Lung microvascular endothelial cell (primary cell): Measurements from ENCODE around the gene KLK8. TPM values are rescaled to one million over a fixed set of nuclear protein-coding genes. Genes with fewer than 3 reads are reported as not detected.
"Not testable (repeated sequence)": the region's sequence is repeated elsewhere in the genome, so short reads cannot be mapped to it uniquely, and the experiment has no call there.

ENCODE experiments used
- DNase-seq, 2 donors: peaks; one replicate each; pipeline versions ENCODE4 v3.0.0 to v3.0.0-alpha.2; 2010; ENCODE audit warnings: low read depth in 2 of 2
- total RNA-seq: library from RNA; depleted of rRNA; stranded (reverse); fragments of >200 nt; gene quantifications from 2 replicates; pipeline ENCODE4 v1.2.1, GENCODE V29; 2014

The KLK8 gene
- total RNA-seq, 1 donor from 2014 or later: not detected

DNA sequence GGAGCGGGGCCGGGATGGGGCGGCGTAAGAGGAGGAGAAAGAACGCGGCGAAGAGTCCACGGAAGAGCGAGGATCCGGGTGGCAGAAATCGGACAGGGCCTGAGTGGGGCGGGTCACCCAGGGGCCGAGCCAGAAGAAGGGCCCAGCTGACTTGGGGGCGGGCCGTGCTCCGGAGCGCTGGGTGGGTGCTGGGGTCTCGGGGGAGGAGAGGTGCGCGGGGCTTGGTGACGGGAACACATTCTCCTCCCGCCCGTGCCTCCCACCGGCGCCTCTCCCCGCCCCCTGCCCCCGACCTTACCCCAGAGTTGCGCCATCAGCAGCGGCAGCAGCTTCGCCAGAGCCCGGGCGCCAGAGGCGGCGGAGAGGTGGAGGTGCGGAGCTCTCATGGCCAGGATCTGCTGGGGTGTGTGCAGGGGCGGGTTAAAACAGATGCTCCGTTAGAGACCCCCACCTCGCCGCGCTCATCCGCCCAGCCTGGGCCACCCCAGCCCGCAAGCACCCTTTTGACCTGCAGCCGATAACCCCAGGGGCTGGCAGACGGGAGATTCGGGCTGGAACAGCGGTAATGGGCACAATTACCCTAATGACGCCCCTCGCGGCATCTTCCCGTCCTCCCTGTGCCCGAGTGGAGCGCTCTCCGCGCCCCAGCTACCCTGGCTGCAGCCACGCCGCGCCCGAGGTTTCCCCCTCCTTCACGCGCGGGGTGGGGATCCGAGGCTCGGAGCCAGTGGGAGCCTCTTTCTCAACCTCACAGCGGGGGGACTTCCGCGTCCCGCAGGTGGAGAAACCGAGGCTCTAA, 17.5 kb upstream of the KLK8 start:
- DNase-seq: no peak

DNA sequence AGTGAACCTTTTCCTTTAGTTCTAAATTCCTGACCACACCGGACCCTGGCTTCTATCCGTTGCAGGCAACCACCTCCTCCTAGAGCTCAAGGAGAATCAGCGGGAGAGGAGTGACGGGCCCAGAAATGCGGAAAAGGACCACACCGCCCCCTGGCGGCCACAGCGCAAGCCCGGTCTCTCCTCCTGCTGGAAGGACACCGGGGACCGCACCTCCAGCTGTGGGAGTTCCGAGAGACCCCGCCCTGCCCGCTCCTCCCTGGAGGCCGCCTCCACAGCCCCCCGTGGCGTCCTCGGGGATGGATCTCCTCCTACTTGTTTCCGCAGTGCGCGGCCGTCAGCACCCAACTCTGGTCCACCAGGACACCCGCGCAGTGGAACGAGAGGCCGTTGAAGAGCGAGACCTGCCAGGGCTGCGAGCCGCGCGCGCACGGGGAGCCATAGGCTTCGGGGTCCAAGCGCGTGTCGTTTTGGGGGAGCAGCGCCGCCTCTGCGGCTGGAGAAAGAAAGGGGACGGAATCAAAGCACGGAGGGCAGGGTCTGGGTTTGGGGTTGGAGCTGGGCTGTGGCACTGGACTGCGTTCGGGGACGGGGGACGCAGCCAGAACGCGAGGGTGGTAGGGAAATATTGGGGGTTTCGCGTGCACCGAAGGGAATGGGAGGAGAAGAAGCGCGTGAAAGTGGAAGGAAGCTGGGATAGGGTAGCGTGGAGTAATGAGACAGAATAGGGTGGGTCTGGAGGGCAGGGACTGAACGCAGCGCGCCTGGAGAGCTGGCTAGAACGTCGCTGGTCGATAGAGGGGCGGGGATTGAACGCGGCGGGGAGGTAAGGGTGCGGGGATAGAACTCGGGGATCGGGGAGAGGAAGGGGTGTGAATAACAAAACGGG, 15.6 kb upstream of the KLK8 start:
- DNase-seq: peak; percentile 38 to 48

DNA sequence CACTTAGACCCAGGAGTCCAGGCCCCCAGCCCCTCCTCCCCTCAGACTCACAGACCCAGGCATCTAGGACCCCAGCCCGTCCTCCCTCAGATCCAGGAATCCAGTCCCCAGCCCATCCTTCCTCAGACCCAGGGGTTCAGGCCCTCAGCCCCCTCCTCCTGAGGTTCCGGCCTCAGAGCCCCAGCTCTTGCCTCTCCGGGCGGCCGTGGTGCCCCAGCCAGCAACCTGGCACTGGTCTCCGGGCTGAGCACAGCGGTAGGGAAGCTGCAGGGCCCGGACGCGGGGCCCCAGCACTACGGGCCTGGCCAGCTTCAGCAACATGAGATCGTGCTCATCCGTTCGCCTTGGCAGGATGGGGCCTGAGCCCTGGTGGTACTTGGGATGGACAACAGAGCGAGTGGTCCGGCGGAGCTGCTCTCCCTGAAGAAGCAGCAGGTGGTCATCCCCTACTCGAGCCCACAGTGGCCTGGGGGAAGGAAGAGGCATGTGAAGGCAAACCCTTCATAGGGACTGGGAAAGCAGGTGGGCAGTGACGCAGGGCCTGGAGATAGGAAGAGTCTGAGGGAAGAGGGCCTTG, 14.4 kb upstream of the KLK8 start:
- DNase-seq: no peak

DNA sequence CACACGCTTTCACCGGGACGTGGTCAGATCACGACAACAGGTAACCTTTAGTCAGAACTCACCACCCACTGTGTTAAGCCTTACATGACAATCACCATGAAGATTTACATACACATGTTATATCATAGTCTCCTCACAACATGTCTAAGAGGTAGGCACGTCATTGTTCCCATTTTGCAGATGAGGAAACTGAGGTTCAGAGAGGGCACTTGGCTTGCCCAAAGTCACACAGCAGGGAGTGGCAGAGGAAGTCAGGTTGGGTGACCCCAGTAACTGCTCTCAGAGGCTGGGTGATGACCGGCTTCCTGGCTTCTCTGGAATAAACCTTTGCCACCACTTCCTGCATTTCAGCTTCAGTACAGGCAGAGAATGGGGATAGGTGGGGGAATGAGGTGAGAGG, 12.8 kb upstream of the KLK8 start:
- no peak for DNase-seq

DNA sequence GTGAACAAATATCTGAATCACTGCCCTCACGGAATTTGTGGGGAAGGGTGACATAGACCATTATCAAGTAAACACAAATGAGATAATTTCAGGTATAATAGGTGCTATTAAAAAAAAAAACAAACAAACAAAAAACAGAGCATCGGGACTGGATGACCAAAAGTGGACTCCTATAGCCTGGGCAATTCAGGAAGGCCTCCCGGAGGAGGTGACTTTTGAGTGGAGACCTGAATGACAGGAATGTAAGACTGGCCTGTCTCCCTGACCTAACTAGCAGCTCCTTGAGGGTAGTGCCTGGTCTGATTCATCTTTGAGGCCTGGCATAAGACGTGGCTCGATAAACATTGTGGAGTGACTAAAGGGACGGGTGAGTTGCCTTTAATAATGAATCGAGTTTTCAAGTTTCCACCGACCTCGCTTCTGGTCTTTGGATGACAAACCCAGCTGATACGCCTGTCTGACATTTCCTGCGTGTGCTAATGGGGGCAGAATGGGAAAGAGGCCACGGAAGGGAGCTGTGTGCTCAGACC, 11.3 kb upstream of the KLK8 start:
- no peak for DNase-seq

DNA sequence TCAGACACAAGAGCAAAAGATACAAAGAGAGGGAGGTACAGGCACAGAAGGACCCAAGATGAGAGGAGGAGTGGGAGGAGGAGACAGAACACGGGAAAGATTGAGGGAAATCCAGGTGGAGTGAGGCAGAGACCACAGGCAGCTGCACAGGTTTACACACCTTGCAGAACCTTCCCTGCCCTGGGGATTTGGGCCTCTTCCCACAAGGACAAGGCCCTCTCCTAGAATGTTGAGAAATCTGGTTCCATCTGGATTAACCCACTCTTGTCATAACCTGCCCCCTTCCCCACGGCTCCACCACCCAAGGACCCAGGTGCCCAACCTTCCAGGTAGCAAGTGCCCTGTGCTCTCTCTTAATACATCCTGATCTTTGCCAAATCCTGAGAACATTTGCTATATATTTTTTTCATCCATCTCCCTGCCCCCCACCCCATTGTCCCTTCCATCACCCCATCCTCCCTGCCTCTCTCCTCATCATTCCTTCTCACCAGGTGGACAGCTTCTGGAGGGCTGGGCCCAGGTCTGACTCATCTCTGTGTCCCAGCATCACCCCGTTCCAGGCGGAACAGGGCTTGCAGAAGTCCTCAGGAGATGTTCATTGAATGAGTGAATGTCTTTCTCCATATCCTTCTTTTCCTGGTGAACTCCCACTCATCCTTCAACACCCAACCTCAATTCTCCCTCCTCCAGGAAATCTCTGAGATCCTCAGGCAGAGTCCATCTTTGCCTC, 8.8 kb upstream of the KLK8 start:
- no peak for DNase-seq

DNA sequence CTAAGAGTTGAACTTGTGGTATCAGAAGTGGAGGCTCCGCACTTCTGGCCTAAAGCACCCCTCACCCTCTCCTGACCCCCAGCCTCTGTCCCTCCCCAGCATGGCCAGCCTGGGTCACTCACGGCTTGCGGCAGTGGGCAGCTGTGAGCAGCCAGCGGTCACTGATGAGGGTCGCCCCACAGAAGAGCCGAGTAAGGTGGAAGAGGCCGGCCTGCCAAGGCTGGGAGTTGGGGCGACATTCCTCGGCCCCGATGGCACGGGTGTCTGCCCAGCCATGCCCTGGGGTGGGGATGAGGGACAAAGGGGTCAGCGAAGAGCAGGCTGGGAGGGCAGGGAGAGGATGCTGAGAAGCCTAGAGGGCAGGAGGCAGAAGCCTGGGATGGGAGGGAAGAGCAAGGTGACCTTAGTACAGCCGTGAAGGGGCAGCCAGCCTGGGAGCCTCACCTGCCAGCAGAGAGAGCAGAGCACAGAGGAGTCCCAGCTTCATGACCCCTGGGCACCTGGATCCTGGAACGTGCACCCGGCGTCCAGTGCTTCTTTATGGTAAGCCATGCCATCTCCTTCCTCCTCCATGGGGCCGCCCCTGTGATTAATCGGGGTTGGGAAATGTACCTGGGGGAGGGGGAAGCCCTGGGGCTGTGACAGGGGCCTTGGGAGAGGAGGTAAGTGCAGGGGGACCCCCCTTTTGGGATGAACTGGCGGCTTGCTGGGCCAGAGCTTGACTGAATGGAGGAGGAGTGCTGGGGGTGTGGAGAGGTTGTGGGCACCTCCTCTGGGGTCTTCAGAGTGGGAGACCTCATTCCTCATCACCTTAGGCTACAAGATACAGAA, 7.9 kb upstream of the KLK8 start:
- no peak for DNase-seq

DNA sequence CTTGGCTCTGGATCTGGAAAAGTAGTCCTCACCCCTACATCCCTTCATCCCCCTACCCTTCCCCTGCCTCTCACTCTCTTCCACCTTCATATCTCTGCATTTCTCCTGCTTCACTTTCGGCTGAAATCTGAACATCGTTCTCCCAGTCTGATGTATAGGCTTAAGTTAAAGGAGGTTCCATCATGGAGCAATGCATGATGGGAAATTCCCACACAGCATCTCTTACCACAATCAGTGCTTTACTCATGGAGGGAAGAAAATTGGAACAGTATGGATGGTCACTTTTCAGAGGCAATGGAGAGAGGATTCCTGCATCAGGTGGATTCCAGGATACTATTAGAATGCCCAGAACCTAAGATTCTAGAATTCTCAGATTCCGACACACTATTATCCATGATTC, 6.1 kb upstream of the KLK8 start:
- no peak for DNase-seq

DNA sequence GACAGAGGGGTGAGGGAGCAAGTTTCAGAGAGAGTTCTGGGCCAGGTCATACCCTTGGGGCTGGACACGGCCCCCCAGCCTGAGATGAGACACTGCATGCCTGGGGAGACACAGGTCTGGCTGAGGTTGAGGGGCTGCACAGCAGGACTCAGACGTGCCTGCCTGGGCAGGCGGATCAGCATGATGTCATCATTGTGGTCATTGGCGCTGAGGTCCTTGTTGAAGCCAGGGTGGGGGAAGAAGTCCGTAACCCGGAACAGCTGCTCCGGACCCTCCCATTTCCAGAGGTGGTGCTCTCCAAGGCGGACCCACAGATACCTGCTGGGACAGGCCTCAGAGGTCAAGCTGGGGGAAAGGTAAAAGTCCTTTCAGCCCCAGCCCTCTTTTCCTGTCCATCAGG, 5.0 kb upstream of the KLK8 start:
- DNase-seq: no peak

DNA sequence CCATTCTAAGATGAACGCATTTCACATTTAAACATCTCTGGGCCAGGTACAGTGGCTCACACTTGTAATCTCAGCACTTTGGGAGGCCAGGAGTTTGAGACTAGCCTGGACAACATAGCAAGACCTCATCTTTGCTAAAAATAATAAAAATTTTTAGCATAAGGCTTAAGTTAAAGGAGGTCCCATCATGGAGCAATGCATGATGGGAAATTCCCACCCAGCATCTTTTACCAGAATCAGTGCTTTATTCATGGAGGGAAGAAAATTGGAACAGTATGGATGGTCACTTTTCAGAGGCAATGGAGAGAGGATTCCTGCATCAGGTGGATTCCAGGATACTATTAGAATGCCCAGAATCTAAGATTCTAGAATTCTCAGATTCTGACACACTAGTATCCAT, 3.8 kb upstream of the KLK8 start:
- DNase-seq: no peak

DNA sequence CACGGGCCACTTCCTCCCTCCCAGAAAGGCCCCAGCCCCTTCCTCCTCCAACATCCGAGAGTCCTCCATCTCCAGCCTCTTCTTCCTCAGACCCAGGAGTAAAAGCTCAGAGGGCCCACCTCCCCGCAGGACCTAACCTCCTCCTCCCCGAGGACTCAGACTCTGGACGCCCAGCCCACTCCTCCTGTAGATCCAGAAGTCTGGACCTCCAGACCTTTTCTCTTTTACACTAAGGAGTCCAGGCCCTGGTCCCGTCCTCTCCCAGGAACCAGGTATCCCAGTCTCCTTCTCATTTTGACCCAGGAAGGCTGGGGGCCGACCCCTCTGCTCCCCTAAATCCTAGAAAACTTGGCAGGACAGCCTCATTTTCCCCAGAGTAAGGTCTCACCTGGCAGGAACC, 1.9 kb upstream of the KLK8 start:
- DNase-seq: no peak

DNA sequence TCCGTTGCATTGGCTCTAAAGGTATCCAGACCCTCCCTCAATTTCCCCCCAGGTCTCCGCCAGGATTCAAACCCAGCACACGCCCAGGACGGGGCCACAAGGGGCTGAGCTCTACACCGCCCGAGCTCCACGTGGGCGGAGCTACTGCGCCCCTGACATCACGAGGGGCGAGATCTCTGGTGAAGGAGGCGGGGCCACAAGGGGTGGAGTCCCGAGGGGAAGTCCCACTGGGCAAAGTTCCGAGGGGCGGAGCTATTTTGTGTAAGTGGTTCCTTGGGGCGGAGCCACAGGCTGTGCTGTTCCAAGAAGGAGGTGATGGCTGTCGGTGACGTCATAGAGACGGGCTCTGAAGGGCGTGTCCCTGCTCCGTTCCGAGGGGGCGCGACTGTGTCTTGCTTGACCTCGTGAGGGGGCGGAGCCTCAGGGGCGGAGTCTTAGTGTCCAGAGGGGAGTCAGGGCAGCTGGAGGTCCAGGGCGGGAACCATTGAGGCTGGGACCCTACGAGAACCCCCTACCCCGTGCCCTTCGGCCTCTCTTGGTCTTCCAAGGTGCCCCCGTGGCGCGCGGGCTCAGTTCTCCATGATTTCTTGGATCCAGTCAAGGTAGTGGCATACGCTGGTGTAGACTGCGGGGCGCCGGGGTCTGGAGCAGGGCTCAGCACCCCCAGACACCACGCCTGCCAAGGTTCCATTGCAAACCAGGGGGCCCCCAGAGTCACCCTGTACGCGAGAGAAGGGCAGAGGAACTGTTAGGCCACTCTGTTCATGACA, 1.3 kb upstream of the KLK8 start:
- peak in 1 of 2 donors; percentile 26 for DNase-seq

DNA sequence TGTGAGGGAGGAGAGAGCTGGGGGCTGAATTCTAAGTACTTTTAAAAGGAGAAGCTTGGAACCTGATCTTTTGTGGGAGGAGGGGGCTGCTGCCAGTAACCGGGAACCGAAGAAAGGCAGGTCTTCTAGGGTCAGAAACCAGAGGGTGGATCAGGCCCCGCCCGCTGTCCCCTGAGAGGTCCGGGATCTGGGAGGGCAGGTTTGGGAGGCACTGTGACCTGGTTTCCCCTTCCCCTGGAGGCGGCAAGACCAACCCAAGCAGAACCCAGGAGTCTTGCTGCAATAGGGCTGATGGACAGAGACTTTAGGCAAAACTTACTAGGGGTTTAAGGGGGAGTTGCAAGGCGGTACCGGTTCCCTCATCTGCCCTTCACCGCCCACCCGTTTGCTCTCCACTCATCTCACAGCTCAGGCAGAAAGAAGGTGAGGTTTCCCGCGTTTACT, 707 bp upstream of the KLK8 start:
- no peak for DNase-seq

DNA sequence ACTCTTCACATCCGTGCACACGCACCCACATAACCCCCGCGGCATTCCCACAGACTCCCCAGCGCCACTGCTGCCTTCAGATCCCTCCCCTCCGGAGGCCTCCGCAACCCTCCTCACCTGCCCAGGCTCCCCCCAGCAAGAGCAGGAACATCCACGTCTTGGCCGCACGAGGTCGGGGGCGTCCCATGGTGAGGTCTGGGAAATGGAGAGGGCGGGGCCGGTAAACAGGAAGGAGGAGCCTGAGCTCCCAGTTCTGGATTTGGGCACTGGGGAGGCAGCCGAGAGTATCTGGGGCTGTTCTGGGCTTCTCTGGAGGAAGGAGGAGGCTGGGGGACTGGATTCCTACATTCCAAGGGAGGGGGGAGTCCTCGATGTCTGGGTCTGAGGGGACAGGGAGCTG, 423 bp downstream of the KLK8 start:
- DNase-seq: no peak

DNA sequence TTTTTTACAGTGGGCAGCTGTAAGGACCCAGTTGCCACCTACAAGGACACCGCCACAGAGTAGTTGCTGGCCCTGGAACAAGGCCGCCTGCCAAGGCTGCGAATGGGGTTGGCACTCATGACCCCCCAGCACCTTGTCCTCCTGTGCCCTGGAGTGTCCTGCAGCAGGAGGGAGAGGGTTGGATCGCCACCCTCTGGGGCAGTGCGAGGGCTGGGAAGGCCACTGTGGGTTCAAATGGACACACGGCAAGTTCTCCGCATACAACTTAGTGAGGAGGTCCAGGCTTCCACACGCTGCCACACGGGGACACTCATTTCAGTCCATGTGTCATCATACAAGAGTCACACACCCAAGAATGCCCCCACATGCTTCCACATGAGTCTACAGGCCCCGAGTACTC, 978 bp downstream of the KLK8 start:
- no peak for DNase-seq

DNA sequence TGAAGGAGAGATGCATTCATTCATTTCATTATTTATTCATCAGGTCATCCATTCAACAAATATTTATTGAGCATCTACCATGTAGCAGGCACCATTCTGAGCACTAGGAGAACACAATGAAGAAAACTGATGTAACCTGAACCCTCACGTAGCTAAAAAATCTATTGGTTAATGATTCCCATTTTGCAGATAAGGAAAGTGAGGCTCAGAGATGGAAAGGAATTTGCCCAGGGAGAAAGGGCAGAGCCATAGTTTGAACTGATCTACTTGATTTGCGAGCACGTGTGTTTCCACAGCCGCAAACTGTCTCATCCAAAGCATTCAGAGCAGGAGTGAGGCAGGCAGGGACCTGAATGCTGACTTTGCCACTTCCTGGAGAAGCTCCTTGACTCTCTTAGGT, 2.7 kb downstream of the KLK8 start:
- DNase-seq: no peak

DNA sequence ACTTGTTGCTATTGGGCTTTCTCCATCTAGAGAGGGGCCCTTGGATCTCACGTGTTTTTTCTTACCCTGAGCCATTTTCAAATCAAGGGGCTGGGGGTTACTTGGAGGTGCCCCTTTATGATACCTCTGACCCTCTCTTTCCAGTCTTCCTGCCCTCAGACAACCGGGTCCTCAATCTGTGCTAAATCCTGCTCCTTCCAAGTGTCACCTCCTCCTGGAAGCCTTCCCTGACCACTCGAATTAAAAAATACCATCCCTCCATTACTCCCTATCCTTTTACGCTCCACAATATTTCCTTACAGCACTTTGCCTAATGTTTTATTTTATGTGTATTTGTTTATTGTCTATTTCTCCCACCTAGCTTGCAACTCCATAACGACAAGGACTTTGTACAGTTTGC, 3.3 kb downstream of the KLK8 start:
- DNase-seq: no peak

DNA sequence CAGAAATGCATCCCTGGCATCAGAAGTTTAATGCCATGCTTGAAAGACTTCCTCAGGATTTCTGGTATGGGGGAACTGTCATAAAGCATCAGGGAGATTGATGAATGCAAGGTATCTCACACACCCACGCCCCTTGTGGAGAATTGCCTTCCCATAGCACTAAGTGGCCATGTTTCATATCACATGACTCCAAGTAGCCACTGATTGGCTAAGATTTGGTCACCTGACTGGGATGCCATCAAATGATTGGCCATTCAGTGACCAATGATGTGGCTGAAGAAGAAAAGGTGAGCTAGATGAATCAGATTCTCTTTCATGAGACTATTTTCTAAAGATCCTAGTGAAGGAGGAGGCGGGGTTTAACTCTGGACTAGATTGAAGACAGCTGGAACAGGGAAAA, 7.3 kb downstream of the KLK8 start:
- no peak for DNase-seq

DNA sequence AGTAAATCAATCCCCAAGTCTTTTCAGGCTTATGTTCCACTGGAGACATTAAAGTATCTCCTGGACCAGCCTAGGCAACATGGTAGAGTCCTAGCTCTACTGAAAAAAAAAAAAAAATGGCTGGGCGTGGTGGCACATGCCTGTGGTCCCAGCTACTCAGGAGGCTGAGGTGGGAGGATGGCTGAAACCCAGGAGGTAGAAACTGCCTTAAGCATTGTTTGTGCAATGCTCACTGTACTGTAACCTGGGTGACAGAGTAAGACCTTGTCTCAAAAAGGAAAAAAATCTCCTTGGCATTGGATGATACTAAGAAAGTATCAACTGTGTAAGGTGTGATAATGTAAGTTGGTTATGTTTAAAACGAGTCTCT, 8.8 kb downstream of the KLK8 start:
- DNase-seq: no peak

DNA sequence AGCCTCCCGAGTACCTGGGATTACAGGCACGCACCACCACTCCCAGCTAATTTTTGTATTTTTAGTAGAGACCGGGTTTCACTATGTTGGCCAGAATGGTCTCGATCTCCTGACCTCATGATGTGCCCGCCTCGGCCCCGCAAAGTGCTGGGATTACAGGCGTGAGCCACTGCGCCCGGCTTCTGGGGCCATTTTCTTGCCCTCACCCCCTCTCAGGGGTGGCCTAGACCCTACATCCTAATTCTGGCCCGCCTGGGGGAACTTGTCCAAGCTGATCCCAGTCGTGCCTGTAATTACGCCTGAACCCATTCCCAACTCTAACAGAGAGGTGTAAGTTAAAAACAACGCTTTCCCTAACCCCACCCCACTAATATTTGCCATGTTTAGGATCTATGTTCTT, 17.0 kb downstream of the KLK8 start:
- DNase-seq: not testable (repeated sequence)
